ENCODE results near the gene CERS4. TPM values are rescaled to one million over a fixed set of nuclear protein-coding genes. Genes with fewer than 3 reads are reported as not detected.

The CERS4 gene
- total RNA-seq, 1 experiment from 2014 or later, result 43.9 TPM

GRCh38 chr19:8253678-8254077 lies 44.5 kb downstream of the CERS4 start:
- no peak for ATAC-seq

GRCh38 chr19:8254286-8255001 lies 45.3 kb downstream of the CERS4 start:
- no TSS peak for BruUV-seq (replicated peaks)
- H3K4me3 ChIP-seq (ENCODE audit: low read length), result no peak overlapping the region
- ChIA-PET POLR2A (ENCODE audit: unreplicated experiment) (no interaction called here), CTCF (no interaction called here)
- no peaks in the 10 kb centered on the region for H3F3A ChIP-seq (ENCODE audit: low read length, unreplicated experiment)
- no peak for DNase-seq
- no peaks in the 10 kb centered on the region for H3K79me2 ChIP-seq (ENCODE audit: low read length)
- no peak for ATAC-seq
- H3K9ac ChIP-seq (ENCODE audit: low read length), result no peak overlapping the region
- no peaks in the 10 kb centered on the region for H3K36me3 ChIP-seq (ENCODE audit: low read depth, low read length)
- no peak overlapping the region for H3K4me2 ChIP-seq (ENCODE audit: low read length)
- intact Hi-C loops (cut with micrococcal nuclease), result no loop called here
- no peak overlapping the region for H2AFZ ChIP-seq (ENCODE audit: low read length)
- H3K9me3 ChIP-seq (ENCODE audit: low read length), result no peaks in the 10 kb centered on the region
- H4K20me1 ChIP-seq (ENCODE audit: low read length), result no peaks in the 10 kb centered on the region
- H3K27me3 ChIP-seq (ENCODE audit: low read length), result no peaks in the 10 kb centered on the region
- no peaks in the 10 kb centered on the region for H3K9me2 ChIP-seq (replicated peaks; ENCODE audit: low read length)
- H3K27ac ChIP-seq (ENCODE audit: low read length), result no peak overlapping the region
- no peak for TF ChIP-seq EZH2phosphoT487 (IDR thresholded peaks at IDR 0.05; ENCODE audit: borderline replicate concordance, low read length)
- no peak for TF ChIP-seq CTCF (conservative IDR thresholded peaks at IDR 0.05; ENCODE audit: low read depth, low read length)
- TF ChIP-seq EZH2 (IDR thresholded peaks at IDR 0.05; ENCODE audit: low read length, unreplicated experiment), result no peak
- no peaks in the 10 kb centered on the region for H3K4me1 ChIP-seq (ENCODE audit: insufficient read depth, low read length)

More at GRCh38 chr19:8253678-8254077, 44.5 kb downstream of the CERS4 start:
- Histone ChIP-seq H3K79me2 (ENCODE audit: low read length) (no peaks in the 10 kb centered on the region), H2AFZ (ENCODE audit: low read length) (no peak overlapping the region), H3K4me3 (ENCODE audit: low read length) (no peak overlapping the region), H3K36me3 (ENCODE audit: low read depth, low read length) (no peaks in the 10 kb centered on the region), H3K27ac (ENCODE audit: low read length) (no peak overlapping the region), H3K4me2 (ENCODE audit: low read length) (no peak overlapping the region), H3K9ac (ENCODE audit: low read length) (no peak overlapping the region), H3F3A (ENCODE audit: low read length, unreplicated experiment) (no peaks in the 10 kb centered on the region), H3K27me3 (ENCODE audit: low read length) (no peaks in the 10 kb centered on the region), H3K4me1 (ENCODE audit: insufficient read depth, low read length) (no peaks in the 10 kb centered on the region), H3K9me2 (replicated peaks; ENCODE audit: low read length) (no peaks in the 10 kb centered on the region), H3K9me3 (ENCODE audit: low read length) (no peaks in the 10 kb centered on the region), H4K20me1 (ENCODE audit: low read length) (no peaks in the 10 kb centered on the region)
- no TSS peak for BruUV-seq (replicated peaks)
- ChIA-PET CTCF (interaction anchor here (0.6 kb wide), 1 partner anchor 109 kb away, joined by 10 read pairs; no protein-coding TSS in a partner anchor), POLR2A (ENCODE audit: unreplicated experiment) (interaction anchor here (0.5 kb wide), 1 partner anchor 97 kb away, joined by 8 read pairs; no protein-coding TSS in a partner anchor)
- no peak for DNase-seq
- intact Hi-C loops (cut with micrococcal nuclease), result loop anchor here (1.0 kb wide), 3 partner anchors 95 to 309 kb away; no protein-coding TSS in a partner anchor
- no peak for TF ChIP-seq CTCF (conservative IDR thresholded peaks at IDR 0.05; ENCODE audit: low read depth, low read length)
- no peak for TF ChIP-seq EZH2 (IDR thresholded peaks at IDR 0.05; ENCODE audit: low read length, unreplicated experiment)
- TF ChIP-seq EZH2phosphoT487 (IDR thresholded peaks at IDR 0.05; ENCODE audit: borderline replicate concordance, low read length), result no peak

GRCh38 chr19:8255426-8256125 lies 46.4 kb downstream of the CERS4 start:
- POLR2A ChIA-PET (ENCODE audit: unreplicated experiment), result no interaction called here
- CTCF ChIA-PET, result no interaction called here
- Histone ChIP-seq H3K9me3 (ENCODE audit: low read length) (no peaks in the 10 kb centered on the region), H3K27ac (ENCODE audit: low read length) (no peak overlapping the region), H2AFZ (ENCODE audit: low read length) (no peak overlapping the region), H3K9ac (ENCODE audit: low read length) (no peak overlapping the region), H3K9me2 (replicated peaks; ENCODE audit: low read length) (no peaks in the 10 kb centered on the region), H3K27me3 (ENCODE audit: low read length) (no peaks in the 10 kb centered on the region), H3K79me2 (ENCODE audit: low read length) (no peaks in the 10 kb centered on the region), H3K4me2 (ENCODE audit: low read length) (no peak overlapping the region), H3F3A (ENCODE audit: low read length, unreplicated experiment) (no peaks in the 10 kb centered on the region), H3K4me3 (ENCODE audit: low read length) (no peak overlapping the region), H3K36me3 (ENCODE audit: low read depth, low read length) (no peaks in the 10 kb centered on the region), H4K20me1 (ENCODE audit: low read length) (no peaks in the 10 kb centered on the region), H3K4me1 (ENCODE audit: insufficient read depth, low read length) (no peaks in the 10 kb centered on the region)
- DNase-seq, result no peak
- no TSS peak for BruUV-seq (replicated peaks)
- intact Hi-C loops (cut with micrococcal nuclease), result no loop called here
- TF ChIP-seq CTCF (conservative IDR thresholded peaks at IDR 0.05; ENCODE audit: low read depth, low read length) (no peak), EZH2phosphoT487 (IDR thresholded peaks at IDR 0.05; ENCODE audit: borderline replicate concordance, low read length) (no peak), EZH2 (IDR thresholded peaks at IDR 0.05; ENCODE audit: low read length, unreplicated experiment) (no peak)
- no peak for ATAC-seq
